Body of pancreas (tissue), 4 donors: ENCODE results near the gene RSRC1.

Experiments
- POLR2A ChIP-seq, 3 donors: fragments of 450-650 bp; IDR thresholded peaks; one replicate each; pipeline ENCODE4 v1.6.1; 2016; ENCODE audit warnings: antibody characterized with exemption in 3 of 3, mild to moderate bottlenecking in 2 of 3
- TF ChIP-seq, protein P1 (sequence below), 7 experiments: fragments of 450-650 bp in 4 of 7; fragments of 200-600 bp in 3 of 7; sonication (generic) in 3 of 7; IDR thresholded peaks; one replicate each; pipeline ENCODE4 v1.5.1; 2016 to 2019; ENCODE audit warnings: antibody characterized with exemption in 7 of 7

- TF ChIP-seq, protein P1, sequence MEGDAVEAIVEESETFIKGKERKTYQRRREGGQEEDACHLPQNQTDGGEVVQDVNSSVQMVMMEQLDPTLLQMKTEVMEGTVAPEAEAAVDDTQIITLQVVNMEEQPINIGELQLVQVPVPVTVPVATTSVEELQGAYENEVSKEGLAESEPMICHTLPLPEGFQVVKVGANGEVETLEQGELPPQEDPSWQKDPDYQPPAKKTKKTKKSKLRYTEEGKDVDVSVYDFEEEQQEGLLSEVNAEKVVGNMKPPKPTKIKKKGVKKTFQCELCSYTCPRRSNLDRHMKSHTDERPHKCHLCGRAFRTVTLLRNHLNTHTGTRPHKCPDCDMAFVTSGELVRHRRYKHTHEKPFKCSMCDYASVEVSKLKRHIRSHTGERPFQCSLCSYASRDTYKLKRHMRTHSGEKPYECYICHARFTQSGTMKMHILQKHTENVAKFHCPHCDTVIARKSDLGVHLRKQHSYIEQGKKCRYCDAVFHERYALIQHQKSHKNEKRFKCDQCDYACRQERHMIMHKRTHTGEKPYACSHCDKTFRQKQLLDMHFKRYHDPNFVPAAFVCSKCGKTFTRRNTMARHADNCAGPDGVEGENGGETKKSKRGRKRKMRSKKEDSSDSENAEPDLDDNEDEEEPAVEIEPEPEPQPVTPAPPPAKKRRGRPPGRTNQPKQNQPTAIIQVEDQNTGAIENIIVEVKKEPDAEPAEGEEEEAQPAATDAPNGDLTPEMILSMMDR (IDR thresholded peaks at IDR 0.05) = no peak
- no peak for TF ChIP-seq POLR2A (IDR thresholded peaks at IDR 0.05)
Measured at GRCh38 chr3:158312560-158313141, 202.8 kb downstream of the RSRC1 start.
